GM12878 (cell line): Measurements from ENCODE around the gene SNRNP200. TPM values are rescaled to one million over a fixed set of nuclear protein-coding genes. Genes with fewer than 3 reads are reported as not detected.

ENCODE experiments used
- ATF7 ChIP-seq: fragments of 450-650 bp; IDR thresholded peaks from 2 replicates; pipeline ENCODE4 v1.6.1; 2016; ENCODE audit warnings: low read depth, mild to moderate bottlenecking
- BCL11A ChIP-seq: IDR thresholded peaks from 2 replicates; pipeline ENCODE4 v1.6.1; 2011; ENCODE audit warnings: low read depth, low read length
- EP300 ChIP-seq, 2 experiments: fragments of 150-350 bp in 1 of 2; IDR thresholded peaks; 2 replicates each; pipeline ENCODE4 v1.6.1; 2011 to 2012; ENCODE audit warnings: low read depth in 2 of 2, low read length in 2 of 2, borderline replicate concordance in 1 of 2, improper control_type of control experiment in 1 of 2, inconsistent platforms in 1 of 2; ENCODE audit not compliant: control insufficient read depth in 1 of 2
- ETV6 ChIP-seq, 2 experiments: fragments of 450-650 bp in 1 of 2; IDR thresholded peaks in 1 of 2; conservative IDR thresholded peaks in 1 of 2; 2 replicates each; pipeline ENCODE4 v1.6.1; 2014; ENCODE audit warnings: antibody characterized with exemption in 1 of 2, borderline replicate concordance in 1 of 2, low read depth in 1 of 2, mild to moderate bottlenecking in 1 of 2, moderate library complexity in 1 of 2
- GABPA ChIP-seq: IDR thresholded peaks from 2 replicates; pipeline ENCODE4 v1.6.1; 2014; ENCODE audit warnings: antibody characterized with exemption, low read depth, mild to moderate bottlenecking, inconsistent platforms
- GATAD2B ChIP-seq: fragments of 450-650 bp; conservative IDR thresholded peaks from 2 replicates; pipeline ENCODE4 v1.6.1; 2017; ENCODE audit warnings: low read depth, mild to moderate bottlenecking, moderate library complexity
- KLF5 ChIP-seq: fragments of 450-650 bp; IDR thresholded peaks from 2 replicates; pipeline ENCODE4 v1.6.1; 2014; ENCODE audit warnings: mild to moderate bottlenecking; ENCODE audit not compliant: partially characterized antibody
- LARP7 ChIP-seq: fragments of 450-650 bp; IDR thresholded peaks from 2 replicates; pipeline ENCODE4 v1.6.1; 2017; ENCODE audit warnings: mild to moderate bottlenecking
- MAX ChIP-seq: IDR thresholded peaks from 2 replicates; pipeline ENCODE4 v1.6.1; 2012; ENCODE audit warnings: low read depth, low read length, improper control_type of control experiment
- MTA2 ChIP-seq: fragments of 450-650 bp; IDR thresholded peaks from 2 replicates; pipeline ENCODE4 v1.6.1; 2016; ENCODE audit warnings: low read depth, mild to moderate bottlenecking, moderate library complexity
- MXI1 ChIP-seq: fragments of 150-350 bp; IDR thresholded peaks from 2 replicates; pipeline ENCODE4 v1.6.1; 2011; ENCODE audit warnings: low read depth, mild to moderate bottlenecking, inconsistent platforms, low read length, improper control_type of control experiment
- NBN ChIP-seq: fragments of 450-650 bp; IDR thresholded peaks from 2 replicates; pipeline ENCODE4 v1.6.1; 2016
- NFXL1 ChIP-seq: fragments of 450-650 bp; IDR thresholded peaks from 2 replicates; pipeline ENCODE4 v1.6.1; 2017; ENCODE audit warnings: antibody characterized with exemption, mild to moderate bottlenecking, borderline replicate concordance
- NFYB ChIP-seq: IDR thresholded peaks from 2 replicates; pipeline ENCODE4 v1.6.1; 2011; ENCODE audit warnings: low read depth, mild to moderate bottlenecking, low read length, improper control_type of control experiment, moderate library complexity; ENCODE audit not compliant: insufficient read depth
- NKRF ChIP-seq: fragments of 450-650 bp; conservative IDR thresholded peaks from 2 replicates; pipeline ENCODE4 v1.6.1; 2017; ENCODE audit warnings: mild to moderate bottlenecking, moderate library complexity
- NR2C2 ChIP-seq: IDR thresholded peaks from 2 replicates; pipeline ENCODE4 v1.6.1; 2011; ENCODE audit warnings: borderline replicate concordance, low read depth; ENCODE audit not compliant: control insufficient read depth, insufficient read length
- NR2F1 ChIP-seq: fragments of 450-650 bp; conservative IDR thresholded peaks from 2 replicates; pipeline ENCODE4 v1.6.1; 2017; ENCODE audit warnings: mild to moderate bottlenecking
- RAD51 ChIP-seq: fragments of 450-650 bp; IDR thresholded peaks from 2 replicates; pipeline ENCODE4 v1.6.1; 2016; ENCODE audit warnings: moderate library complexity, mild to moderate bottlenecking, inconsistent platforms
- RCOR1 ChIP-seq: conservative IDR thresholded peaks from 2 replicates; pipeline ENCODE4 v1.6.1; 2012; ENCODE audit warnings: low read depth, low read length, improper control_type of control experiment
- SREBF2 ChIP-seq: IDR thresholded peaks from 2 replicates; pipeline ENCODE4 v1.6.1; 2012; ENCODE audit warnings: mild to moderate bottlenecking, low read length
- STAT1 ChIP-seq: fragments of 450-650 bp; conservative IDR thresholded peaks from 2 replicates; pipeline ENCODE4 v1.6.1; 2014; ENCODE audit warnings: antibody characterized with exemption, mild to moderate bottlenecking
- TARDBP ChIP-seq: IDR thresholded peaks from 2 replicates; pipeline ENCODE4 v1.6.1; 2016; ENCODE audit warnings: borderline replicate concordance
- ZNF217 ChIP-seq: fragments of 450-650 bp; IDR thresholded peaks from 2 replicates; pipeline ENCODE4 v1.6.1; 2017; ENCODE audit warnings: antibody characterized with exemption, mild to moderate bottlenecking
- ZNF592 ChIP-seq: fragments of 450-650 bp; IDR thresholded peaks from 2 replicates; pipeline ENCODE4 v1.6.1; 2017; ENCODE audit warnings: mild to moderate bottlenecking, moderate library complexity
- polyA plus RNA-seq, 11 experiments: library from polyadenylated mRNA; depleted of rRNA in 4 of 11; unstranded in 6 of 11; stranded (reverse) in 5 of 11; fragments of >200 nt; fragmentation: Nextera tagmentation in 4 of 11; fragmentation: Illumina TruSeq in 1 of 11; extraction: Ambion mirVana in 4 of 11; extraction: Trizol in 1 of 11; gene quantifications; 1 replicate in 1 of 11; 2 replicates in 10 of 11; pipeline versions ENCODE4 v1.2.1 to v1.2.3, GENCODE V29; 2011 to 2016; ENCODE audit warnings: inconsistent platforms in 2 of 11, missing spikeins in 2 of 11, low read depth in 1 of 11
- total RNA-seq, 4 experiments: library from RNA; depleted of rRNA in 3 of 4; stranded (reverse); fragments of >200 nt in 3 of 4; fragmentation: Illumina TruSeq in 1 of 4; extraction: Trizol in 1 of 4; gene quantifications; 2 replicates each; pipeline versions ENCODE4 v1.2.1 to v1.2.3, GENCODE V29; 2013 to 2021

SNRNP200 gene
- total and polyA plus RNA-seq, 10 of the 15 experiments (the other 5 are each of a cell fraction or from before 2014, with no cell fraction given): 59.2 to 176 (median 106) TPM

- TF ChIP-seq NKRF: peak; percentile 71
- TF ChIP-seq ATF7: peak; percentile 29; the same call in 1 of the 2 replicates
- TF ChIP-seq BCL11A: peak; percentile 38; the same call in 1 of the 2 replicates
- no peak for TF ChIP-seq ZNF592
- TF ChIP-seq NFYB: no peak
- peak; percentile 71 for TF ChIP-seq NR2C2
- peak; percentile 69 for TF ChIP-seq NR2F1
- TF ChIP-seq MAX: peak; percentile 79
- no peak; the same call in 1 of the 2 replicates for TF ChIP-seq STAT1
- peak; percentile 77; the same call in 1 of the 2 replicates for TF ChIP-seq NBN
- no peak for TF ChIP-seq NFXL1
- peak; percentile 99 for TF ChIP-seq GABPA
- TF ChIP-seq EP300 (IDR thresholded peaks at IDR 0.05; ENCODE audit: borderline replicate concordance in 1 of 2, control insufficient read depth in 1 of 2, low read depth in 2 of 2, low read length in 2 of 2): 0 out of 4 replicates have a peak, but pooled peaks of 1 of the 2 experiments have one; percentile 33
- TF ChIP-seq MTA2: peak; percentile 82
- no peak for TF ChIP-seq RAD51
- TF ChIP-seq TARDBP: 0 out of 2 replicates have a peak, but pooled peaks have one; percentile 46
- TF ChIP-seq ETV6 (conservative IDR thresholded peaks at IDR 0.05 in 1 of 2, IDR thresholded peaks at IDR 0.05 in 1 of 2; ENCODE audit: borderline replicate concordance in 1 of 2, low read depth in 1 of 2): peak in 1 of 2 experiments; percentile 92; a peak in 2 of 4 replicates
- TF ChIP-seq ZNF217: no peak
- TF ChIP-seq RCOR1: no peak
- TF ChIP-seq GATAD2B: peak; percentile 60; the same call in 1 of the 2 replicates
- peak; percentile 63 for TF ChIP-seq MXI1
- TF ChIP-seq LARP7: peak; percentile 60
- TF ChIP-seq KLF5: no peak
- TF ChIP-seq SREBF2: peak; percentile 60
Measured at GRCh38 chr2:96305091-96305978, at the start of gene SNRNP200 (continued).
